SJSA1 (cell line): Measurements from ENCODE around the gene CATSPER3. TPM values are rescaled to one million over a fixed set of nuclear protein-coding genes. Genes with fewer than 3 reads are reported as not detected.

Experiments used
- DNase-seq, 2 experiments: peaks; one replicate each; pipeline ENCODE4 v3.0.0-alpha.2; 2015 to 2020; ENCODE audit warnings: low spot score in 2 of 2, low read depth in 1 of 2
- H3K27ac ChIP-seq: fragments of 250-450 bp; sonication (Bioruptor Pico); 2 replicates; pipeline ENCODE4 v1.5.1; 2020; ENCODE audit warnings: mild to moderate bottlenecking, moderate library complexity
- H3K27me3 ChIP-seq: fragments of 250-450 bp; sonication (Bioruptor Pico); replicated peaks from 2 replicates; pipeline ENCODE4 v1.5.1; 2020; ENCODE audit warnings: mild to moderate bottlenecking, moderate library complexity
- H3K36me3 ChIP-seq: fragments of 250-450 bp; sonication (Bioruptor Pico); 2 replicates; pipeline ENCODE4 v1.5.1; 2020; ENCODE audit warnings: mild to moderate bottlenecking
- H3K4me1 ChIP-seq: fragments of 250-450 bp; sonication (Bioruptor Pico); replicated peaks from 2 replicates; pipeline ENCODE4 v1.6.1; 2021; ENCODE audit warnings: mild to moderate bottlenecking
- H3K4me3 ChIP-seq: fragments of 250-450 bp; sonication (Bioruptor Pico); 2 replicates; pipeline ENCODE4 v1.5.1; 2020; ENCODE audit warnings: mild to moderate bottlenecking
- H3K9me3 ChIP-seq: fragments of 250-450 bp; sonication (Bioruptor Pico); replicated peaks from 2 replicates; pipeline ENCODE4 v1.5.1; 2020; ENCODE audit warnings: mild to moderate bottlenecking
- total RNA-seq: library from RNA; depleted of rRNA; stranded (reverse); fragments of >200 nt; shearing (Covaris generic); gene quantifications from 2 replicates; pipeline ENCODE4 v1.2.3, GENCODE V29; 2014; rRNA removed

CATSPER3 gene
- total RNA-seq, 1 experiment from 2014 or later, result 0.08 TPM

GRCh38 chr5:135053278-135053677, 85.6 kb downstream of the CATSPER3 start:
- DNase-seq, result no peak
- Histone ChIP-seq H3K27ac (no peak overlapping the region), H3K27me3 (peaks cover 8% of the 10 kb centered on the region), H3K9me3 (no peaks in the 10 kb centered on the region), H3K4me3 (no peak overlapping the region), H3K36me3 (no peaks in the 10 kb centered on the region), H3K4me1 (no peaks in the 10 kb centered on the region)

GRCh38 chr5:135053989-135054388, 86.3 kb downstream of the CATSPER3 start:
- no peak for DNase-seq
- Histone ChIP-seq H3K4me1 (no peaks in the 10 kb centered on the region), H3K9me3 (no peaks in the 10 kb centered on the region), H3K27ac (no peak overlapping the region), H3K4me3 (no peak overlapping the region), H3K27me3 (peaks cover 8% of the 10 kb centered on the region), H3K36me3 (no peaks in the 10 kb centered on the region)

GRCh38 chr5:135054546-135054945, 86.8 kb downstream of the CATSPER3 start:
- no peak overlapping the region for H3K27ac ChIP-seq
- H3K36me3 ChIP-seq, result no peaks in the 10 kb centered on the region
- no peak overlapping the region for H3K4me3 ChIP-seq
- no peak for DNase-seq
- no peaks in the 10 kb centered on the region for H3K4me1 ChIP-seq
- H3K9me3 ChIP-seq, result no peaks in the 10 kb centered on the region
- H3K27me3 ChIP-seq, result peaks cover 5% of the 10 kb centered on the region; the same call in 1 of the 2 replicates

GRCh38 chr5:135055396-135055795, 87.7 kb downstream of the CATSPER3 start:
- no peaks in the 10 kb centered on the region for H3K4me1 ChIP-seq
- H3K27me3 ChIP-seq, result 0 out of 2 replicates have a peak, but pooled peaks cover 5% of the 10 kb centered on the region
- H3K36me3 ChIP-seq, result no peaks in the 10 kb centered on the region
- no peak for DNase-seq
- H3K4me3 ChIP-seq, result no peak overlapping the region
- no peaks in the 10 kb centered on the region for H3K9me3 ChIP-seq
- no peak overlapping the region for H3K27ac ChIP-seq

GRCh38 chr5:135056316-135057030, 88.8 kb downstream of the CATSPER3 start:
- no peak overlapping the region for H3K4me3 ChIP-seq
- 0 out of 2 replicates have a peak, but pooled peaks cover 5% of the 10 kb centered on the region for H3K27me3 ChIP-seq
- no peaks in the 10 kb centered on the region for H3K36me3 ChIP-seq
- no peak overlapping the region for H3K27ac ChIP-seq
- DNase-seq, result no peak
- H3K9me3 ChIP-seq, result no peaks in the 10 kb centered on the region
- H3K4me1 ChIP-seq, result no peaks in the 10 kb centered on the region

GRCh38 chr5:135057233-135057632, 89.5 kb downstream of the CATSPER3 start:
- DNase-seq, result no peak
- H3K4me1 ChIP-seq, result no peaks in the 10 kb centered on the region
- H3K27me3 ChIP-seq, result 0 out of 2 replicates have a peak, but pooled peaks cover 5% of the 10 kb centered on the region
- H3K9me3 ChIP-seq, result no peaks in the 10 kb centered on the region
- H3K27ac ChIP-seq, result no peak overlapping the region
- no peaks in the 10 kb centered on the region for H3K36me3 ChIP-seq
- H3K4me3 ChIP-seq, result no peak overlapping the region

- Histone ChIP-seq H3K27ac (no peak overlapping the region), H3K36me3 (no peaks in the 10 kb centered on the region), H3K4me3 (no peak overlapping the region), H3K9me3 (no peaks in the 10 kb centered on the region), H3K4me1 (no peaks in the 10 kb centered on the region), H3K27me3 (0 out of 2 replicates have a peak, but pooled peaks cover 5% of the 10 kb centered on the region)
- no peak for DNase-seq
Measured at GRCh38 chr5:135058331-135058732, 90.6 kb downstream of the CATSPER3 start.

GRCh38 chr5:135059000-135059923, 91.6 kb downstream of the CATSPER3 start:
- Histone ChIP-seq H3K9me3 (no peaks in the 10 kb centered on the region), H3K4me1 (no peaks in the 10 kb centered on the region), H3K36me3 (no peaks in the 10 kb centered on the region), H3K27ac (no peak overlapping the region), H3K4me3 (no peak overlapping the region), H3K27me3 (0 out of 2 replicates have a peak, but pooled peaks cover 5% of the 10 kb centered on the region)
- DNase-seq, result no peak

- Histone ChIP-seq H3K27me3 (0 out of 2 replicates have a peak, but pooled peaks cover 2% of the 10 kb centered on the region), H3K4me1 (no peaks in the 10 kb centered on the region), H3K27ac (no peak overlapping the region), H3K4me3 (no peak overlapping the region), H3K36me3 (no peaks in the 10 kb centered on the region), H3K9me3 (no peaks in the 10 kb centered on the region)
- DNase-seq, result no peak
Measured at GRCh38 chr5:135060021-135060420, 92.3 kb downstream of the CATSPER3 start.

- no peak for DNase-seq
- no peaks in the 10 kb centered on the region for H3K36me3 ChIP-seq
- H3K4me1 ChIP-seq, result no peaks in the 10 kb centered on the region
- H3K9me3 ChIP-seq, result no peaks in the 10 kb centered on the region
- no peak overlapping the region for H3K27ac ChIP-seq
- H3K4me3 ChIP-seq, result no peak overlapping the region
- 0 out of 2 replicates have a peak, but pooled peaks cover 4% of the 10 kb centered on the region for H3K27me3 ChIP-seq
Measured at GRCh38 chr5:135061001-135061400, 93.3 kb downstream of the CATSPER3 start.

Other genes starting within 250 kb of the CATSPER3 start
- 29.3 and 34.2 TPM in 2 replicates for gene CAMLG, start 229.4 kb upstream of the CATSPER3 start, total RNA-seq
- gene DDX46, start 209.1 kb upstream of the CATSPER3 start, total RNA-seq, result 48.7 and 53.6 TPM in 2 replicates
- gene C5orf24, start 121.9 kb upstream of the CATSPER3 start, total RNA-seq, result 53.2 and 93.3 TPM in 2 replicates
- gene TXNDC15, start 93.5 kb upstream of the CATSPER3 start, total RNA-seq, result 108 and 253 TPM in 2 replicates
- 6.1 and 11.4 TPM in 2 replicates for gene PCBD2, start 62.8 kb upstream of the CATSPER3 start, total RNA-seq
- 25.0 and 28.4 TPM in 2 replicates for gene PITX1, start 66.3 kb downstream of the CATSPER3 start, total RNA-seq